Osteocyte (in vitro differentiated cells): ENCODE measurements around the gene CFAP206. TPM values are rescaled to one million over a fixed set of nuclear protein-coding genes. Genes with fewer than 3 reads are reported as not detected.
"Not testable (repeated sequence)": the region's sequence is repeated elsewhere in the genome, so short reads cannot be mapped to it uniquely, and the experiment has no call there.

Experiments used
- DNase-seq: peaks from one replicate; pipeline ENCODE4 v3.0.0; 2021; ENCODE audit warnings: mixed read lengths; ENCODE audit not compliant: unreplicated experiment; ENCODE audit errors: extremely low spot score
- H3K27ac Mint-ChIP-seq: one replicate; pipeline ENCODE4 v1.8.0; 2021; ENCODE audit warnings: mild to moderate bottlenecking, mixed read lengths; ENCODE audit not compliant: unreplicated experiment
- H3K27me3 Mint-ChIP-seq: one replicate; pipeline ENCODE4 v1.8.0; 2021; ENCODE audit warnings: mixed read lengths; ENCODE audit not compliant: unreplicated experiment
- H3K36me3 Mint-ChIP-seq: one replicate; pipeline ENCODE4 v1.8.0; 2021; ENCODE audit warnings: mixed read lengths; ENCODE audit not compliant: unreplicated experiment
- H3K4me1 Mint-ChIP-seq: one replicate; pipeline ENCODE4 v1.8.0; 2021; ENCODE audit warnings: mixed read lengths; ENCODE audit not compliant: unreplicated experiment
- H3K4me3 Mint-ChIP-seq: one replicate; pipeline ENCODE4 v1.8.0; 2021; ENCODE audit warnings: mild to moderate bottlenecking, moderate library complexity, mixed read lengths; ENCODE audit not compliant: unreplicated experiment
- H3K9me3 Mint-ChIP-seq: one replicate; pipeline ENCODE4 v1.8.0; 2021; ENCODE audit warnings: mixed read lengths; ENCODE audit not compliant: unreplicated experiment
- total RNA-seq: library from RNA; stranded (reverse); gene quantifications from 2 replicates; pipeline ENCODE4 v1.2.1, GENCODE V29; 2021
- TF ChIP-seq, protein P1 (sequence below): fragments of 200-600 bp; sonication (generic); IDR thresholded peaks from 2 replicates; pipeline ENCODE4 v1.5.0; 2021; ENCODE audit warnings: antibody characterized with exemption, mild to moderate bottlenecking, moderate library complexity

The CFAP206 gene
- total RNA-seq, 1 donor from 2014 or later, result 0.30 TPM

GRCh38 chr6:87483929-87484328 lies 76.2 kb downstream of the CFAP206 start:
- Mint-ChIP-seq H3K4me1 (no peaks in the 10 kb centered on the region), H3K36me3 (peaks cover 16% of the 10 kb centered on the region), H3K27me3 (no peaks in the 10 kb centered on the region), H3K9me3 (no peaks in the 10 kb centered on the region), H3K27ac (no peak overlapping the region), H3K4me3 (no peak overlapping the region)
- DNase-seq, result no peak
- TF ChIP-seq, protein P1, sequence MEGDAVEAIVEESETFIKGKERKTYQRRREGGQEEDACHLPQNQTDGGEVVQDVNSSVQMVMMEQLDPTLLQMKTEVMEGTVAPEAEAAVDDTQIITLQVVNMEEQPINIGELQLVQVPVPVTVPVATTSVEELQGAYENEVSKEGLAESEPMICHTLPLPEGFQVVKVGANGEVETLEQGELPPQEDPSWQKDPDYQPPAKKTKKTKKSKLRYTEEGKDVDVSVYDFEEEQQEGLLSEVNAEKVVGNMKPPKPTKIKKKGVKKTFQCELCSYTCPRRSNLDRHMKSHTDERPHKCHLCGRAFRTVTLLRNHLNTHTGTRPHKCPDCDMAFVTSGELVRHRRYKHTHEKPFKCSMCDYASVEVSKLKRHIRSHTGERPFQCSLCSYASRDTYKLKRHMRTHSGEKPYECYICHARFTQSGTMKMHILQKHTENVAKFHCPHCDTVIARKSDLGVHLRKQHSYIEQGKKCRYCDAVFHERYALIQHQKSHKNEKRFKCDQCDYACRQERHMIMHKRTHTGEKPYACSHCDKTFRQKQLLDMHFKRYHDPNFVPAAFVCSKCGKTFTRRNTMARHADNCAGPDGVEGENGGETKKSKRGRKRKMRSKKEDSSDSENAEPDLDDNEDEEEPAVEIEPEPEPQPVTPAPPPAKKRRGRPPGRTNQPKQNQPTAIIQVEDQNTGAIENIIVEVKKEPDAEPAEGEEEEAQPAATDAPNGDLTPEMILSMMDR, result peak; percentile 25

GRCh38 chr6:87484491-87484890 lies 76.7 kb downstream of the CFAP206 start:
- H3K27ac Mint-ChIP-seq, result no peak overlapping the region
- DNase-seq, result no peak
- H3K9me3 Mint-ChIP-seq, result no peaks in the 10 kb centered on the region
- no peak overlapping the region for H3K4me3 Mint-ChIP-seq
- H3K36me3 Mint-ChIP-seq, result peaks cover 16% of the 10 kb centered on the region
- no peaks in the 10 kb centered on the region for H3K27me3 Mint-ChIP-seq
- no peaks in the 10 kb centered on the region for H3K4me1 Mint-ChIP-seq
- TF ChIP-seq, protein P1, result no peak

DNA sequence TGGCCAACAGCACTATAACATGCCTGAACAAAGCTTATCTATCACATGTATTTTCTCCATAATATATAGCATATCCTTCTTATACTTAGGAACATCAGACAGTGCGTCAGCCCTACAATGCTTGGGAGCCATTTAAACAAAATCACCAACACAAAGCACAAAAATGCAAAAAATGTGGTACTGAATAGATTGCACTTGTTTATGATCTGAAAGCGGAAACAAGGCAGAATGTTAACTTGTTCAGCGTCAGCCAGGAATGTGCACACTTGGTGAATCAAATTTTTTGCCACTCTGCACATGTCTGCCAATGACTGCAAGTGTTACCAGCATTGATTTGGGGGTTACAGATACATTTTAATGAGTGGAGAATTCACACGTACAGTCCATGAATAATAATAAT lies 79.8 kb downstream of the CFAP206 start:
- Mint-ChIP-seq H3K27ac (no peak overlapping the region), H3K36me3 (peaks cover 18% of the 10 kb centered on the region), H3K27me3 (no peaks in the 10 kb centered on the region), H3K4me1 (no peaks in the 10 kb centered on the region), H3K9me3 (no peaks in the 10 kb centered on the region), H3K4me3 (no peak overlapping the region)
- TF ChIP-seq, protein P1, result no peak
- no peak for DNase-seq

- H3K27me3 Mint-ChIP-seq, DNase-seq, H3K27ac Mint-ChIP-seq, H3K4me1 Mint-ChIP-seq, H3K4me3 Mint-ChIP-seq, H3K9me3 Mint-ChIP-seq: not testable (repeated sequence)
- peaks cover 16% of the 10 kb centered on the region for H3K36me3 Mint-ChIP-seq
These were observed 81.6 kb downstream of the CFAP206 start for GRCh38 chr6:87489326-87489725.

- TF ChIP-seq, protein P1, result no peak
- no peak for DNase-seq
- Mint-ChIP-seq H3K4me1 (no peaks in the 10 kb centered on the region), H3K4me3 (no peak overlapping the region), H3K36me3 (peaks cover 13% of the 10 kb centered on the region), H3K27ac (no peak overlapping the region), H3K27me3 (no peaks in the 10 kb centered on the region), H3K9me3 (no peaks in the 10 kb centered on the region)
These were observed 87.1 kb downstream of the CFAP206 start for GRCh38 chr6:87494761-87495422.

GRCh38 chr6:87498048-87498447 lies 90.3 kb downstream of the CFAP206 start:
- Mint-ChIP-seq H3K27ac (no peak overlapping the region), H3K9me3 (no peaks in the 10 kb centered on the region), H3K27me3 (no peaks in the 10 kb centered on the region), H3K36me3 (peaks cover 13% of the 10 kb centered on the region), H3K4me3 (no peak overlapping the region), H3K4me1 (peaks cover 5% of the 10 kb centered on the region)
- no peak for DNase-seq
- TF ChIP-seq, protein P1, result no peak
